NAMALWA (cell line): ENCODE results near the gene TPPP3.
"Not testable (repeated sequence)": the region's sequence is repeated elsewhere in the genome, so short reads cannot be mapped to it uniquely, and the experiment has no call there.

Experiments
- DNase-seq: peaks from one replicate; pipeline ENCODE4 v3.0.0-alpha.2; 2015; ENCODE audit warnings: low spot score

The TPPP3 gene

GRCh38 chr16:67426022-67426421 lies 32.7 kb upstream of the TPPP3 start:
- DNase-seq = no peak

- DNase-seq = no peak
These were observed 32.3 kb upstream of the TPPP3 start for GRCh38 chr16:67425580-67425979.

- DNase-seq = peak; percentile 63
These were observed 31.8 kb upstream of the TPPP3 start for GRCh38 chr16:67425061-67425460.

- DNase-seq = no peak
These were observed 30.9 kb upstream of the TPPP3 start for GRCh38 chr16:67424261-67424615.

- DNase-seq = no peak
These were observed 30.4 kb upstream of the TPPP3 start for GRCh38 chr16:67423611-67424260.

- DNase-seq = no peak
These were observed 29.7 kb upstream of the TPPP3 start for GRCh38 chr16:67423015-67423414.

GRCh38 chr16:67421030-67421429 lies 27.7 kb upstream of the TPPP3 start:
- DNase-seq = no peak

GRCh38 chr16:67419931-67420330 lies 26.6 kb upstream of the TPPP3 start:
- DNase-seq = no peak

- no peak for DNase-seq
These were observed 26.2 kb upstream of the TPPP3 start for GRCh38 chr16:67419502-67419901.

GRCh38 chr16:67417333-67418061 lies 24.2 kb upstream of the TPPP3 start:
- DNase-seq = no peak

- peak; percentile 45 for DNase-seq
These were observed 22.8 kb upstream of the TPPP3 start, which contains the start of gene ZDHHC1 for GRCh38 chr16:67415872-67416793. TSS of gene ZDHHC1 (minus strand) at chr16:67416477. CDS start at chr16:67407775, 8,702 bp downstream.

GRCh38 chr16:67415421-67415820 lies 22.1 kb upstream of the TPPP3 start:
- not testable (repeated sequence) for DNase-seq

- no peak for DNase-seq
These were observed 20.9 kb upstream of the TPPP3 start for GRCh38 chr16:67413978-67414911.

GRCh38 chr16:67412294-67412693 lies 19.0 kb upstream of the TPPP3 start:
- no peak for DNase-seq

- no peak for DNase-seq
These were observed 18.0 kb upstream of the TPPP3 start for GRCh38 chr16:67411339-67411738.

- DNase-seq = no peak
These were observed 16.3 kb upstream of the TPPP3 start for GRCh38 chr16:67409631-67410030.

- DNase-seq = no peak
These were observed 14.6 kb upstream of the TPPP3 start for GRCh38 chr16:67407788-67408452.

- no peak for DNase-seq
These were observed 14.0 kb upstream of the TPPP3 start for GRCh38 chr16:67407176-67407787.

GRCh38 chr16:67406111-67406971 lies 13.0 kb upstream of the TPPP3 start:
- no peak for DNase-seq

- no peak for DNase-seq
These were observed 12.0 kb upstream of the TPPP3 start for GRCh38 chr16:67405336-67405735.
